Ectodermal cell (in vitro differentiated cells): ENCODE measurements around the gene UBE2QL1.

ENCODE experiments used
- H3K27ac ChIP-seq: 2 replicates; pipeline ENCODE4 v1.7.0; 2013; ENCODE audit warnings: mild to moderate bottlenecking, low read depth, low read length; ENCODE audit not compliant: insufficient read depth, poor library complexity, severe bottlenecking
- H3K27me3 ChIP-seq: 2 replicates; pipeline ENCODE4 v1.7.0; 2013; ENCODE audit warnings: mild to moderate bottlenecking, low read length; ENCODE audit not compliant: insufficient read depth, control insufficient read depth, poor library complexity, severe bottlenecking
- H3K36me3 ChIP-seq: one replicate; pipeline ENCODE4 v1.7.0; 2013; ENCODE audit warnings: low read length; ENCODE audit not compliant: control insufficient read depth, insufficient read depth
- H3K4me1 ChIP-seq: one replicate; pipeline ENCODE4 v1.7.0; 2013; ENCODE audit warnings: low read length; ENCODE audit not compliant: control insufficient read depth, insufficient read depth
- H3K4me3 ChIP-seq: 2 replicates; pipeline ENCODE4 v1.7.0; 2013; ENCODE audit warnings: low read depth, low read length, control low read depth; ENCODE audit not compliant: insufficient read depth
- H3K9me3 ChIP-seq: 2 replicates; pipeline ENCODE4 v1.7.0; 2013; ENCODE audit warnings: mild to moderate bottlenecking, low read length, moderate library complexity; ENCODE audit not compliant: control insufficient read depth
- WGBS, 2 experiments: methylation state at CpG; one replicate each; pipeline ENCODE4 v1.1.7; 2013; ENCODE audit warnings: missing lambda C conversion rate in 2 of 2; 5-methylcytosine and 5-hydroxymethylcytosine counted together

The UBE2QL1 gene

DNA sequence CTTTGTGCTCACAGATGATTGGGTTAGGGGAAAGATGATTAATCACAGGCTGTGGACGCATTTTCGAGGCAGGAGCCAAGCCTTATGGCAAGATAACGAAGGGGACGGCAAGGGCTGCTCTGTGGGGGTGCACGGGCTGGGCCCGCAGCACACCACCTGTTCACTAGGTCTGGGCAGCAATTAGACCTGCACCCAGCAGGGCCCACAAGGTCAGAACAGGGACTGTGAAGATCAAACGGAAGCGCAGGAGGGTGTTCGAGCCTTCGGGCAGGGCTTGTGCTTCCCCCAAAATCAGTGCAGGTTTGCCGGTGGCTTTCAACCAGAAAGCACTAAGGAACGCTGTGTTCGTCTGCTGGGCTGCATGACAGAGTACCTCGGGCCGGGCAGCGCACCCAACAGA is 73.7 kb downstream of the UBE2QL1 start:
- H3K27me3 ChIP-seq, result no peaks in the 10 kb centered on the region
- H3K4me1 ChIP-seq, result no peaks in the 10 kb centered on the region
- 94 to 95% methylated on average over 16 of the region's 16 CpGs for WGBS, 2 experiments
- H3K27ac ChIP-seq, result no peak overlapping the region
- no peak overlapping the region for H3K4me3 ChIP-seq
- H3K36me3 ChIP-seq, result no peaks in the 10 kb centered on the region
- no peaks in the 10 kb centered on the region for H3K9me3 ChIP-seq

GRCh38 chr5:6522923-6523322 is 74.3 kb downstream of the UBE2QL1 start:
- Histone ChIP-seq H3K9me3 (no peaks in the 10 kb centered on the region), H3K4me3 (no peak overlapping the region), H3K27me3 (no peaks in the 10 kb centered on the region), H3K27ac (no peak overlapping the region), H3K4me1 (no peaks in the 10 kb centered on the region), H3K36me3 (no peaks in the 10 kb centered on the region)
- 86 to 87% methylated on average over 9 of the region's 9 CpGs for WGBS, 2 experiments

GRCh38 chr5:6525422-6525821 is 76.8 kb downstream of the UBE2QL1 start:
- Histone ChIP-seq H3K27ac (no peak overlapping the region), H3K9me3 (no peaks in the 10 kb centered on the region), H3K36me3 (no peaks in the 10 kb centered on the region), H3K4me1 (no peaks in the 10 kb centered on the region), H3K4me3 (no peak overlapping the region), H3K27me3 (no peaks in the 10 kb centered on the region)
- 90 to 92% methylated on average over 4 of the region's 4 CpGs for WGBS, 2 experiments

GRCh38 chr5:6525910-6526309 is 77.3 kb downstream of the UBE2QL1 start:
- H3K9me3 ChIP-seq, result no peaks in the 10 kb centered on the region
- WGBS, 2 experiments, result 65 to 70% methylated on average over 8 to 9 of the region's 9 CpGs
- H3K4me3 ChIP-seq, result no peak overlapping the region
- H3K36me3 ChIP-seq, result no peaks in the 10 kb centered on the region
- no peaks in the 10 kb centered on the region for H3K4me1 ChIP-seq
- no peak overlapping the region for H3K27ac ChIP-seq
- no peaks in the 10 kb centered on the region for H3K27me3 ChIP-seq

DNA sequence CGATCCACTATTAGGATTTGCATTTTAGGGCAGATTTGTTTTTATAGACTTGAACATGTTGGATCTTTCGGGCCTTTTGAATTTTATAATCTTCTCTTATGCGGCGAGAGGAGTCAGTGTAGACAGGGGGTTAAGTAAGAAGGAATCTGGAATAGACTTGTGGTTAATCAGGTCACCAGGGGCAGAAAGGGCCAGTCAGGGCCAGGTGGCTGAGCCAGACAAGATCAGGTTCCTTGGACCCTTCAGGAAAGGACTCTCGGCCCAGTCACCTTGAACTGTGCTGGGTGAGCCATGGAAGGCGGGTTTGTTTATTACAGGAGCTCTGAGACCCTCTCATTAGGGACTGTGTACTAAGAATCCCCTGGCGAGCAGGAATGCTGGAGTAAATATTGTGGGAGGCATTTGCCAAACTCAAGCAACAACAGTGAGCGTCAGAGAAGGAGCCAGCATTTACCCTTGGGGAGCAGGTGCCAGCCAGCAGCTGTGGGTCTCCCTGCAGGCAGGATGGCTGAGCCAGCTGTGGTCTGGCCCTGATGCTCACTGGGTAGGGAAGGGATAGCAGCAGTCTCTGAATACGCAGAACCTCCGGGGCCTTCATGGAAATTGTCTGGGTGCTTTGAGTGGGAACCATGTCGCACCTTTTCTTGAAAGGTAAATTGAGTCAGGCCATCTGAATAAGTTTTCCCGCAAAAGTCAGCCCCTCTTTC is 79.2 kb downstream of the UBE2QL1 start:
- H3K4me3 ChIP-seq, result no peak overlapping the region
- 90 to 91% methylated on average over 12 of the region's 12 CpGs for WGBS, 2 experiments
- no peaks in the 10 kb centered on the region for H3K27me3 ChIP-seq
- no peaks in the 10 kb centered on the region for H3K9me3 ChIP-seq
- no peaks in the 10 kb centered on the region for H3K36me3 ChIP-seq
- no peaks in the 10 kb centered on the region for H3K4me1 ChIP-seq
- no peak overlapping the region for H3K27ac ChIP-seq

- 92 to 96% methylated on average over 2 of the region's 2 CpGs for WGBS, 2 experiments
- Histone ChIP-seq H3K4me1 (no peaks in the 10 kb centered on the region), H3K27me3 (no peaks in the 10 kb centered on the region), H3K9me3 (no peaks in the 10 kb centered on the region), H3K4me3 (no peak overlapping the region), H3K27ac (no peak overlapping the region), H3K36me3 (no peaks in the 10 kb centered on the region)
These were observed 86.9 kb downstream of the UBE2QL1 start for GRCh38 chr5:6535594-6535993.

- Histone ChIP-seq H3K27ac (no peak overlapping the region), H3K4me3 (no peak overlapping the region), H3K9me3 (no peaks in the 10 kb centered on the region), H3K4me1 (no peaks in the 10 kb centered on the region), H3K36me3 (no peaks in the 10 kb centered on the region), H3K27me3 (no peaks in the 10 kb centered on the region)
- 91 to 98% methylated on average over 1 of the region's 1 CpG for WGBS, 2 experiments
These were observed 90.4 kb downstream of the UBE2QL1 start for GRCh38 chr5:6539060-6539459.

DNA sequence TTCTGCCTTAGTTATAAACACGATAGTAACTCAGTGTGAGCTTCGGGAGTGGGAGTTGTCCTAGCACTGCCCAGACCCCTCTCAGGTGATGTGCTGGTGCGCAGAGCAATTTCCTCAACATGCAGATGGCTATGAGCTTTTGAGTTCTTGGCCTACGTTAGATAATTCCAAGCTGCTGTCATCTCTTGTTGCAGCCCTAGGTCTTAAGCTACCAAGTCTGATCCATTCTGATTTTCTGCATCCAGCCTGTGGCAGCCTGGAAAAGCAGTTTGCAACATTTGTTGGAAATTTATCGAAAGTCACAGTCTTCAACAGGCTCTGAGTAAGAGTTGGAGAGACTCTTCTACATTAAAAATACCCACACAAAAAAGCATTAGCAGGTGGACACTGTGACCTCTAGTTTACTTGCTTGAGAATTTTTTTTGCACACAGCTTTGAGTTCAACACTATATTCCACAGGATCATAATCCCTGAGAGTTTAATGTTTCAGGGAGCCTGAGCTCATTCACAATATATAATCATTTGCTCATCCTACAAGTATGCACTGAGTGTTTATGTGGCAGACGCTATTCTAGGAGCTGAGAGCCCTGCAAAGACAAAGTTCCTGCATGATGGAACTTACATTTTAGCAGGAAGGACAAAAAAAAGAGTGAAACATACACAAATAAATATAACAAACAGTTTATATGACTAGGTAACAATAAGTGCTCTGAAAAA is 91.6 kb downstream of the UBE2QL1 start:
- no peaks in the 10 kb centered on the region for H3K9me3 ChIP-seq
- H3K27ac ChIP-seq, result no peak overlapping the region
- H3K4me3 ChIP-seq, result no peak overlapping the region
- 94 to 95% methylated on average over 5 of the region's 6 CpGs for whole genome bisulfite sequencing, 2 experiments
- H3K36me3 ChIP-seq, result no peaks in the 10 kb centered on the region
- H3K27me3 ChIP-seq, result no peaks in the 10 kb centered on the region
- no peaks in the 10 kb centered on the region for H3K4me1 ChIP-seq

DNA sequence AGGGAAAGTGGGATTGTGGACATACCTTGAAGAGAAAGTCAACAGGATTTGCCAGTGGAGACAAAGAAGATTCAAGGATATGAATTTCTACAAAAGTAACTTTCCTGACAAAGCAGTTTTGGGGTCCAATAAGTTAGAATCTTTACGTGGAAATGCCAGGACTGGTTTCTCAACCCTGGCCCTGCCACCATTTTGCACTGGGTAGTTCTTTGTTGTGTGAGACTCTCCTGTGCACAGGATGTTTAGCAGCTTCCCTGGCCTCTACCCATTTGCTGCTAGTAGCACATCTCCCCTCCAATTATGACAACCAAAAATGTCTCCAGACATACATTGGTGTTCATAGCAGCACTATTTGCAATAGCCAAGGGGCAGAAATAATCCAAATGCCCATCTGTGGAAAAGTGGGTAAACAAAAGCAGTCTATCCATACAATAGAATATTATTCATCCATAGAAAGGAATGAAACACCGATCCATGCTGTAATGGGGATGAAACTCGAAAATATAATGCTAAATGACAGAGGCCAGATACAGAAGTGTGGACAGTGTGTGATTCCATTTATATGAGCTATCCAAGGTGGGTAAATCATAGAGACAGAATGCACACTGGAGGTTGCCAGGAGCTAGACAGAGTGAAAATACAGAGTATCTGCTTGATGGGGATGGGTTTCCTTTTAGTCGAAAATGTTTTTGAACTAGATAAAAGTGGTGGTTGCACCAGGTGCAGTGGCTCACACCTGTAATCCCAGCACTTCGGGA is 92.8 kb downstream of the UBE2QL1 start:
- Histone ChIP-seq H3K4me3 (no peak overlapping the region), H3K9me3 (no peaks in the 10 kb centered on the region), H3K27ac (no peak overlapping the region), H3K27me3 (no peaks in the 10 kb centered on the region), H3K4me1 (no peaks in the 10 kb centered on the region), H3K36me3 (no peaks in the 10 kb centered on the region)
- 89 to 93% methylated on average over 5 of the region's 5 CpGs for WGBS, 2 experiments
